DMS153 treated with DMSO at 0.1 percent for 48 hours (cell line): ENCODE measurements around the gene NUF2.
"Not testable (repeated sequence)": the region's sequence is repeated elsewhere in the genome, so short reads cannot be mapped to it uniquely, and the experiment has no call there.

Source experiments
- DNase-seq: peaks from one replicate; lab custom pipeline; 2025; ENCODE audit not compliant: unreplicated experiment; lab: John Stamatoyannopoulos, UW

Gene NUF2

DNA sequence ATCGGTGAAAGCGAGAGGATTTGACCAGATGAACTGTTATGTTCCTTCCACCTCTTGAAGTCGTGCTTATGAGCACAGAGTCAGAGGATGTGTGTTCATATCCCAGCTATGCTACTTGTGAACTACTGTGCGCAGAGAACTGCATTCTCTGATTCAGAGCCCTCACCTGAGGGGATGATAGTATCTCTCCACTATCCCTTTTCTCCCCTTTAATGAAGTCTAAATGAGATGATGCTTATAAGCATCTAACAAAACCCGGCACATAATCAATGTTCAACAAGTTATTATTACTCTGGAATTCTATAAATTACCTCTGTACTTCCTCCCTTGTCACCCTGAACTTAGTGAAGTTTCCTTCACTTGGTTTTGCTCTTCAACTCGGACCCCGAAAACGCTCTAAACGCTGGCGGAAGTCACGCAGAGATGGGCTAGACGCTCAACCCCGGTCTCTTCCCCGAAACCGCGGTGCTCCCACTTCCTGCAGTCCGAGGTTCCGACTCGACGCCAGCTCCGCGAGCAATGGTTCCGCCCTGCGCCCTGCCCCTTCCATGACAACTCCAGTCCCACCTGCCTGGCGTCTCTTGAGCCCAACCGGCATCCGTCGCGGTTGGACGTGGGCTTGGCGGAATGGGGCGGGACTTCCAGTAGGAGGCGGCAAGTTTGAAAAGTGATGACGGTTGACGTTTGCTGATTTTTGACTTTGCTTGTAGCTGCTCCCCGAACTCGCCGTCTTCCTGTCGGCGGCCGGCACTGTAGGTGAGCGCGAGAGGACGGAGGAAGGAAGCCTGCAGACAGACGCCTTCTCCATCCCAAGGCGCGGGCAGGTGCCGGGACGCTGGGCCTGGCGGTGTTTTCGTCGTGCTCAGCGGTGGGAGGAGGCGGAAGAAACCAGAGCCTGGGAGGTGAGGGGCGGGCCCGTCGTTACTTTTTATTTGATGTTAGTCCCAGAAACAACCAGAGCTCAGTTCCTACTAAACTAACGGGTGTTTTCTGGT, at the start of gene NUF2:
TSS of gene NUF2 (plus strand) at position 644 of the 995 bp plus-strand sequence. CDS start 4,098 bp downstream, outside the sequence.
- peak; percentile 98 for DNase-seq

DNA sequence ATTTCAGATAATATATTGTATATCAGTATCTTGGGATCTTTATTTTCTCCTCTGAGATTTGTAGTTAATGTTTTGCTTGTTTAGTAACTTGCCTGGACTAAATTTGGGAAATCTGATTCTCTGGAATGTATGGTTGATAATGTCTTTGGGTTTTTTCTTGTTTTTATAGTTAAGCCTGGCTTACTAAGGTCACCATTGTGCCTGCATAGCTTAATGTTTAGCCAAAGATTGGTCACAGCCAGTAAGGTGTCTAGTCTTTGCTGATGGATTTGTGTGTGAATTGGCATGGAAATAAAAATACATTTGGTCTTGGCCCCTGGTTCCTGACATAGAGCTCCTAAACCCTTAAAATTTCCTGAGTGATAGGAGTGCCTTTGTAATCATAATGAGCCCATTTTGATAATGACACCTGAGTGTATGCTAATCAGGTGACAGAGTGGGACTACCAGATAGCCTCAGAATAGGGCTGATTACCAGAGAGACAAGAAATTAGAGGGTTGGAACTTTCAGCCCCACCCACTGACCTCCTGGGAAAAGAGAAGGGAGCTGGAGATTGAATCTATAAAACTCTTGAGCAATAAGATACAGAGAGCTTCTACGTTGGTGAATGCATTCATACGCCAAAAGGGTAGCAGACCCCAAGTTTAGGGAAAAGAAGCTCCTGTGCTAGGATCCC, 47.9 kb upstream of the NUF2 start:
- DNase-seq: no peak

DNA sequence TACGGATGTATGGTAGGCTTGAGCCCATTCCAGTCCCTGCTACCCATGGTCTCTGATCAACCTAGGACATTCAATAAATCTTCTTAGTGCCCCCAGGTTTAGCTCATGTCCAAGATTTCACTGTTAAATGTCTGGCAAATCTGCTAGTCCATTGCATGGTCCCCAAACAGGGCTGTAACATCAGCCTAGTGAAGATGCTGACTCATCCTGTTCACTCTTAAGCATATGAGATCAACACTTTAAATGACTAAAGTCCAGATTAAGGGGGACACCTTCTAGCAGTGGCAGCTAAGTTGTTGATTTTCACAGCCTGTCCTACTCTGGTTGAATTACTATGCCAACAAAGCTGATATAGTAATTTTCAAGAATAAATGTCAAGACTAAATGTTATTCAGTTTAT, 46.5 kb upstream of the NUF2 start:
- DNase-seq: no peak

DNA sequence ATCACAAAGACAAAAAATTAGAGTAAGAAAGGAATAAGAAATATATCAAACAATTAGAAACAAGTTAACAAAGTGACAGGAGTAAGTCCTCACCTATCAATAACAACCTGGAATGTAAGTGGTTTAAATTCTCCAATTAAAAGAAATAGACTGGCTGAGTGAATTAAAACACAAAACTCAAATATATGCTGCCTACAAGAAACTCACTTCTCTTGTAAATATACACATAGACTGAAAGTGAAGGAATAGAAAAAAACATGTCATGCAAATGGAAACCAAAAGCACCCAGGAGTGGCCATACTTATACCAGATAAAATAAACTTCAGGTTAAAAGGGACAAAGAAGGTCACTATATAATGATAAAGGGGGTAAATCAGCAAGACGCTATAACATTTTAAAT, 43.2 kb upstream of the NUF2 start:
- DNase-seq: no peak

DNA sequence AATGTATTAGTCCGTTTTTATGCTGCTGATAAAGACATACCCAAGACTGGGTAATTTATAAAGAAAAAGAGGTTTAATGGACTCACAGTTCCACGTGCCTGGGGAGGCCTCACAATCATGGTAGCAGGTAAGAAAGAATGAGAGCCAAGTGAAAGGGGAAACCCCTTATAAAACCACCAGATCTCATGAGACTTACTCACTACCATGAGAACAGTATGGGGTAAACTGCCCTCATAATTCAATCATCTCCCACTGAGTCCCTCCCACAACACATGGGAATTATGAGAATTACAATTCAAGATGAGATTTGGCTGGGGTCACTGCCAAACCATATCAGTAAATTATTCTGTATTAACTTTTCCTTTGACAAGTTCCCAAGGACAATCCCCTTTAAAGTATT, 36.9 kb upstream of the NUF2 start:
- not testable (repeated sequence) for DNase-seq

DNA sequence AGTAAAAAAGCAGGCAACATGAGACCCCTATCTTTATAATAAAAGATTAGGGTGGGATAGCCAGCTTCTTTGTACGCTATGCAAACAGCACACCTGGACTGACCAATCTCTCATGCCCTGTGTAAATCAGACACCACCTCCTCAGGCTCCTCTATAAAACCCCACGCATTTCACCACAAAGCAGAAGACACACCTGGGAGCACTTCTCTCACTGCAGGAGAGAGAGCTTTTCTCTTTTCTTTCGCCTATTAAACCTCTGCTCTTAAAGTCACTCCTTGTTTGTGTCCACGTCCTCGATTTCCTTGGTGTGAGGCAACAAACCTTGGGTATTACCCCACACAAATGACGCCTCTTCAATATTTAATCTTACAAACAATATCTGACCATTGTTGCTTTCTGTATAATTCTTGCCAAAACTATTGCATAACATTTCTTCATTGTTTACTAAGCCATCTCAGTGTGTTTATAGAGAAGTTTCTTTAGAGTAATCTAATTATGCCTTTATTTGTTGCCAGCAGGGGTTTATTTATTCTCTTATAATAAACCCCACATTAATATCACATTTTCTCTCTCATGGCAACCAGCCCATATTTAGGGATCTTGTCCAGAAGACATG, 31.6 kb upstream of the NUF2 start:
- DNase-seq: peak; percentile 12

DNA sequence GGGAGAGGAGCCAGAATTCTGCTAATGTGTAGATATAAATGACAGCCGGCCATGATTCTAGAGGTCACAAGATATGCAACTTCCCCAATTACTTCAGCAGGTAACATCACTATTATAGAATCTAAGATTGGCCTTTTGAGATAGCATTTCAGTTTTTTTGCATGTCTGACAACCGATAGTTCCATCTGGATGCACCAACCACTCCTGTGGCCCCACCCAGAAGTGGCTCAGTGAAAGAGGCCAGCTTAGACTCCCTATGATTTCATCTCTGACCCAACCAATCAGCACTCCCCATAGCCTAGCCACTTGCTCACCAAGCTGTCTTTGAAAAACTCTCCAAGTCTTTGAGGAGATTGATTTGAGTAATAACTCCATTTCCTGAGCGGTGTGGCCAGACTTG, 30.3 kb upstream of the NUF2 start:
- no peak for DNase-seq

DNA sequence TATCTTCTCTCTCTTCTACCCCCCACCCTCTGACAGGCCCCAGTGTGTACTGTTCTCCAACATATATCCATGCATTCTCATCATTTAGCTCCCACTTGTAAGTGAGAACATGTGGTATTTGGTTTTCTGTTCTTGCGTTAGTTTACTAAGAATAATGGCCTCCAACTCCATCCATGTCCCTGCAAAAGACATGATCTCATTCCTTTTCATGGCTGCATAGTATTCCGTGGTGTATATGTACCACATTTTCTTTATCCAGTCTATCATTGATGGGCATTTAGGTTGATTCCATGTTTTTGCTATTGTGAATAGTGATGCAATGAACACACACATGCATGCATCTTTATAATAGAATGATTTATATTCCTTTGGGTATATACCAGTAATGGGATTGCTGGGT, 29.6 kb upstream of the NUF2 start:
- DNase-seq: not testable (repeated sequence)

DNA sequence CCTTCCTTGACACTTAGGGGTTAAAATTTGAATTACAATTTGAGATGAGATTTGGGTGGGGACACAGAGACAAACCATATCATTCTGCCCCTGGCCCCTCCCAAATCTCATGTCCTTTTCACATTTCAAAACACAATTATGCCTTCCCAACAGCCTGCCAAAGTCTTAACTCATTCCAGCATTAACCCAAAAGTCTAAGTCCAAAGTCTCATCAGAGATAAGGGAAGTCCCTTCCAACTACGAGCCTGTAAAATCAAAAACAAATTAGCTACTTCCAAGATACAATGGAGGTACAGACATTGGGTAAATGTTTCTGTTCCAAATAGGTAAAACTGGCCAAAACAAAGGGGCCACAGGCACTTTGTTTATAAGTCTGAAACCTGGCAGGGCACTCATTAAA, 28.3 kb upstream of the NUF2 start:
- DNase-seq: not testable (repeated sequence)

DNA sequence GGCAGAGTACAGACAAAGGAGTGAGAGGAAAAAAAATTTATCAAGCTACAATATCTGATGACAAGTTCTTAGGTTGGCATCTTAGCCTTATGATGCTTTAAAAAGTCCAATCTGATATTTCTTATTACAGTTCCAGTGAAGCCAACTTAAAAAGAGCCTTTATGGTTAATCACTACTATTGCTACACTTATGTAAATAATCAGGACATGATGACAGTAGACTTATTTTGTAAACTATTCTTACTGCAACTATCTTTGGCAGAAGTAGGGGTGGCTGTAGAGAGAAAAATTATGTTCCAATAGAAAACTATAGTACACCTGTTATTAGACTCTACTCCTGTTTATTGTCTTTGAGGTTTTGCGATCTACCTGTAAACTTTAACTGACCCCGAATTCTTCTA, 25.8 kb upstream of the NUF2 start:
- DNase-seq: no peak

DNA sequence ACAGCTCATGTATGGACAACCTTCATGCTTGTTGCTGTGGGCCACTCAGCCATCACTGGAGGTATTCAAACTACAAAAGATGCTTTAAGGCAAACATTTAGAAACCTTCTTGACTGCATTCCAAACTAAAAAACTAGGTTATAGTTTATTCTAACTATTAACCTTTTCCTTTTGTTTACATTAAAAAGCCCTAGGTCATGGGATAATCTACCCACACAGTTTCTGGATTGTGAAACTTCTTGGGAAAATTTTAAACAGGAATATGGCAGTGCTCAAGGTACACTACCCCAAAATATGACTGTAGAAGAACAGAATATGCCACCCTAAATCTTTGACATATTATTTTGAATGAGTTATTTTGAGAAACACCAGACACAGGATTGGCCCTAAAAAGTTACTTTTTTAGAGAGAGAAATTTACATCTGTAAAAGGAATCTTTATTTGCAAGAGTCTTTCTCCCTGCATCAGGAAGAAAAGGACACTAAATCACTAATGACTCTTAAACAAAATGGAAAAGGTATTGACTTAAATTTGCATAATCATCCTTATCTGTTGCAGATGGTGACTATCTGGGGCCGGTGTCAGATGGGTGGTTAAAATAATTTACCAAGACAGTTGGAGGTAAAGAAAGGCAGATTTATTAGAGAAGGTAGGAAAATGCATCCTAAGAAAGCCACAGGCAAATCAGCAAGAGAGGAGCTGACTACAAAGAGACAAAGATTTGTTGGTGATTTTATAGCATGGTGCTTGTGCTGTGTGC, 25.1 kb upstream of the NUF2 start:
- no peak for DNase-seq

DNA sequence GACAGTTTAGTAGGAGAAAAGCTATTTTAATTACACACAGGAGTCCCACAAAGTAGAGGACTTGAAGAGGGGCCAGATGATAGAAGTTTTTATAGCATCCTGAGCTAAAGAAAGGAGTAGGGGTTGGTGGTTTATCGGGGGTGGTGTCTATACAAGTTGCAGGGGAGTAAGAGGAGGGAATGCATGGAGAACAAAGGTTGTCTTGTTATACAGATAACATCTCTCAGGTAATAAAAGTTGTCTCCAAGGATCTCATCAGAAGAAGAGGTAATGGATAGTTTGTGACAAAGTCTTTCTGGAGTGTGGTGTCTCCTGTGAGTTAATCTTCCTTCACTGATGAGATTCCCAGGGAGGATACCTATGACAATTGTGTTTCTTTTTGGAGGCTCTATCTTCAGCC, 23.4 kb upstream of the NUF2 start:
- DNase-seq: no peak

DNA sequence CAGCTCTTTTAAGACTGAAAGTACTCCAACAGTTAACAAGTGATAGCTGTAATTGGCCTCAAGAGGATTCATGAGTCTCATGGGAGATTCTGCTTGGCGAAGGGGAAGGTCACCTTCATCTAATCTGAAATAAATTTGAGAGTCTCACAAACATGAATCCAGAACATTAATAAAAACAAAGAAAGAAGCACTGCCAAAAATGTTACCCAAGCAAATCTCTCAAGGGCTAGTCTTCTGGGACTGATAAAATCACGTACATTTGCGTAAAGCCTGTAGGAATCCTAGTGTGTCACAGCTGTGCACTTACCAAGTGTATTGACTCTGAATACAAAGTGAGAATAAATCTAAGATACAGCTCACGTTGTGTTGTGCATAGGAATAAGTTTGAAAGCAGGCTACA, 21.2 kb upstream of the NUF2 start:
- DNase-seq: no peak

DNA sequence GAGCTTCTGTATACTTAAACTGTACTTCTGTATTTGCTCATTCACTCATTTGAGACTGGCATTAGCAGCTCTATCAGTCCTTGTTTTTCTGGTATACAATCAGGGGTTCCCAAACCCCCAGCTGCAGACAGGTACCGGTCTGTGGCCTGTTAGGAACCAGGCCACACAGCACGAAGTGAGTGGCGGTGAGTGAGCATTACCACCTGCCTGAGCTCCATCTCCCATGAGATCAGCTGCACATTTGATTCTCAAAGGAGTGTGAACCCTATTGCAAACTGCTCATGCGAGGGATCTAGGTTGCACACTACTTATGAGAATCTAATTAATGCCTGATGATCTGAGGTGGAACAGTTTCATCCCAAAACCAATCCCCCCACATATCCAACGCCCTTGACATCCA, 18.2 kb upstream of the NUF2 start:
- DNase-seq: no peak

DNA sequence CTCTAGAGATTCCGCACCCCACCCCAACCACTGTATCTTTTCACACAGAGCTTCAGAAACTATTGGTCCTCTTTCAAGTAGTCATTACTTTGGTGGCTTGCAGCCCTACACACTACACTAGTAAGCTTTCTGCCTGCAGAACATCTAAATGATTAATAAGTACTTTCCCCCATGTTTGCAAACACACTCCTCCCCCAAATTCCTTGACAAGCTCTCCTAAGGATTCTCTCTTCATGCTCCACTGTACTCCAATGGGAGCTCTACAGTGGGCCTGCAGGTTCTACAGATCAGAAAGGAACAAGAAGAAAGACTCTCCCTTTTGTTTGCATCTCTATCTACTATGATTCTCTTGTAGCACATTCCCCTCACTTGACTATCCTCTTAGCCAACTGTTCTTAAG, 16.3 kb upstream of the NUF2 start:
- DNase-seq: no peak

DNA sequence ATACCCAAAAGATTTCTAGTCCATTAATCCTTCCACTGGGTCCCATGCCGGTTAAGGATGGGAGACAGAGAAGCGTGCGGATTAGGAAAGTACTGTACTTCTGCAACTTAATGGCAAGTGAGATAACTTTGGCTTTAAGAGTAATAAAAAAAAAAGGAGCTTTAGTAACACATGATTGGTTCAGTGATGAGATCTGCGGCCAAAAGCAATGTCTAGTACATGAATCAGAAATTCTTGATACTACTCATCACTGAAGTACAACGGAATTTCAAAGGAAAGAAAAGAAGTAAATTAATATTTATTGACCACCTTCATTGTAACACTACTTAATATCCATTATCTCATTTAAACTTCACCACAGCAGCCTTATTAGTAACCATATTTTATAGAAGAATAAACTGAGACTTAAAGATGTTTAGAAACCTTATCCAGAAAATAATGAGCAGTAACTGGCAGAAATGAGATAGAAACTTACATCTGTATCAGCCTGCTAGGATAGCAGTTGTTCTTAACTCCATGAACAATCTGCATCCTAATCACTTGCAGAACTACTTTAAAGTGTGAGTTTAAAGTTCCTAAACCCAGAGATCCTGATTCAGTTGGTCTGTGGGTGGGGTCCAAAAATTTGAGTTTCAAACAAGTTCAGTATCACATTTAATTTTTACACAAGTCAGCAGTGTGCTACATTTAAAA, 14.1 kb upstream of the NUF2 start:
- no peak for DNase-seq

DNA sequence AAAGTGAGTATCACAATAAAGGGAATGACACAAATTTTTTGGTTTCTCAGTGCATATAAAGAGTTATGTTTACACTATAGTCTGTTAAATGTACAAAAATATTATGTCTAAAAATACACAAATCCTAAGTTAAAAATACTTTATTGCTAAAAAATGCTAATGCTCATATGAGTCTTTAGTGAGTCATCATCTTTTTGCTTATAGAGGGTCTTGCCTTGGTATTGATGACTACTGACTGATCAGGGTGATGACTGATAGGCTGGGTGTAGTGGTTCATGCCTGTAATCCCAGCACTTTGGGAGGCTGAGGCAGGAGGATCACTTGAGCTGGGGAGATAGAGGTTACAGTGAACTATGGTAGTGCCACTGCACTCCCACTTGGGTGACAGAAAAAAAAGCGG, 12.9 kb upstream of the NUF2 start:
- DNase-seq: no peak

DNA sequence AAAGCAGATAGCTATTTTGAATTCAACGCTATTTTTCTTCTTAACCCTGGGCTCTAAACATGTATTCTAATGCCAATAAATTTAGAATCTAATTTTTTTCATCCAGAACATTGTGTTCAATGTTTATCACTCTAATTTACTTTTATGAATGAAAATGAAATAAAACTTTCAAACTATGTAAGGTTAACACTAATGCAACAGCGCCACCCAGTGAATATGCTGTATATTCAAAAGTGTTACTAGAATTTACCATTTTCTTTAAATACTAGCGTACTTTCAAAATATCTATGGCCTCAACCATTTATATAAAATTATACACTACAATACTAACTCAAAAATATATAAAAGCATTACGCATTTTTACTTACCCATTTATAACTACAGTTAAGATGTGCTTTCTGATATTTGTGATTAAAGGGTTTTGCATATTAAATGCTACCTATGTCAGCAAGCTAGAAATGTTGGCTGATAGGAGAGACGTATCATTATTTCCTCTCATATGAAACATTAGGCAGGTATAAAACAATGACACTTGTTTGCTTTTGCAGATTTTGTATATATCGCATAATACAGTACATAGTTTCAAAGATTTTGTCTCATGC, 5.9 kb upstream of the NUF2 start:
- peak; percentile 74 for DNase-seq

DNA sequence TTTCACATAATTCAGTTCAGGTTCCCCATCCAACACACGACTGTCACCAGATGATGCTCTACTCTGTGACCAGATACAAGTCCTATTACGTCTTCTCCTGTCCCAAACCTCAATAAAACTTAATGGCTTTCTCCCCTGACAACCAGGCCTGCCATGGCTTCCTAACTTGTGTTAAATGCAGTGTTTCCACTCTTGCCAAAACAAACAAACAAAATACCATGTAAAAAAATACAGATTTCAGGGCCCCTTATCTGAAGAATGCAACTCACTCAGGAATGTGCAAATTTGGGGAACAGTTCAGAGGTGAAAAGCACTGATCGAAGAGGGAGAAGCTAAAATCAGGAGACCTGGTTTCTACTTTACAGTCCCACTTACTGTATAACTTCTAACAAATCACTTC, 863 bp upstream of the NUF2 start:
- no peak for DNase-seq

DNA sequence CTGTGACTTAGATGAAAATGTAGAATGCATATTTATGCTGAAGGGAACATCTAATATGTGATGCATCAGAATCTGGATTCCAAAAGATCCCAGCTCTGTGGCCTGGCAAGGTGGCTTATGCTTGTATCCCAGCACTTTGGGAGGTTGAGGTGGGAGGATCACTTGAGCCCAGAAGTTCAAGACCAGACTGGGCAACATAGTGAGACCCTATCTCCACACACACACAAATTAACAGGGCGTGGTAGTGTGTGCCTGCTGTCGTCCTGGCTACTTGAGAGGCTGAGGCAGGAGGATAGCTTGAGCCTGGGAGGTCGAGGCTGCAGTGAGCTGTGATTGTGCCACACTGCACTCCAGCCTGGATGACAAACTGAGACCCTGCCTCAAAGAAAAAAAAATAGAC, 1.6 kb downstream of the NUF2 start:
- DNase-seq: not testable (repeated sequence)
